ENCODE data around the gene PKIB.
"Not testable (repeated sequence)": the region's sequence is repeated elsewhere in the genome, so short reads cannot be mapped to it uniquely, and the experiment has no call there.

The PKIB gene

GRCh38 chr6:122712448-122713137 lies 102.4 kb downstream of the PKIB start:
- no peak for DNase-seq

- no peak for DNase-seq
These were observed 102.9 kb downstream of the PKIB start for GRCh38 chr6:122713138-122713537.

- no peak for DNase-seq
These were observed 103.9 kb downstream of the PKIB start for GRCh38 chr6:122714059-122714458.

GRCh38 chr6:122715725-122716124 lies 105.5 kb downstream of the PKIB start:
- no peak for DNase-seq

GRCh38 chr6:122717350-122717749 lies 107.1 kb downstream of the PKIB start:
- no peak for DNase-seq

GRCh38 chr6:122718616-122719015 lies 108.4 kb downstream of the PKIB start:
- DNase-seq = no peak

- DNase-seq = no peak
These were observed 109.0 kb downstream of the PKIB start for GRCh38 chr6:122719176-122719575.

- DNase-seq = no peak
These were observed 112.5 kb downstream of the PKIB start for GRCh38 chr6:122722746-122723145.

GRCh38 chr6:122726649-122727048 lies 116.4 kb downstream of the PKIB start:
- DNase-seq = no peak

GRCh38 chr6:122727244-122727643 lies 117.0 kb downstream of the PKIB start:
- no peak for DNase-seq

GRCh38 chr6:122730334-122730733 lies 120.1 kb downstream of the PKIB start:
- DNase-seq = no peak

- peak; percentile 53 for DNase-seq
These were observed 120.7 kb downstream of the PKIB start for GRCh38 chr6:122730775-122731386.

GRCh38 chr6:122733259-122733658 lies 123.1 kb downstream of the PKIB start:
- peak; percentile 51 for DNase-seq

- DNase-seq = no peak
These were observed 124.6 kb downstream of the PKIB start for GRCh38 chr6:122734529-122735395.

- peak; percentile 71 for DNase-seq
These were observed 125.4 kb downstream of the PKIB start for GRCh38 chr6:122735582-122735981.

GRCh38 chr6:122736163-122736562 lies 126.0 kb downstream of the PKIB start:
- DNase-seq = peak; percentile 85

- DNase-seq = peak; percentile 54
These were observed 126.4 kb downstream of the PKIB start for GRCh38 chr6:122736616-122737015.

GRCh38 chr6:122740091-122740490 lies 129.9 kb downstream of the PKIB start:
- no peak for DNase-seq

GRCh38 chr6:122740936-122741335 lies 130.7 kb downstream of the PKIB start:
- DNase-seq = no peak

GRCh38 chr6:122744247-122744646 lies 134.0 kb downstream of the PKIB start:
- not testable (repeated sequence) for DNase-seq

GRCh38 chr6:122744856-122745255 lies 134.7 kb downstream of the PKIB start:
- DNase-seq = not testable (repeated sequence)

- no peak for DNase-seq
These were observed 136.5 kb downstream of the PKIB start for GRCh38 chr6:122746688-122747087.

GRCh38 chr6:122747573-122747972 lies 137.4 kb downstream of the PKIB start:
- DNase-seq = no peak

- not testable (repeated sequence) for DNase-seq
These were observed 138.7 kb downstream of the PKIB start for GRCh38 chr6:122748945-122749344.
